Vagina (tissue), 2 donors: ENCODE measurements around the gene CALM3. TPM values are rescaled to one million over a fixed set of nuclear protein-coding genes. Genes with fewer than 3 reads are reported as not detected.

Source experiments
- DNase-seq, 2 donors: peaks; one replicate each; pipeline ENCODE4 v3.0.0-alpha.2; 2017; ENCODE audit errors: extremely low spot score in 2 of 2
- H3K27ac ChIP-seq: fragments of 200-600 bp; sonication (generic); one replicate; pipeline ENCODE4 v1.5.1; 2019
- H3K27me3 ChIP-seq: fragments of 200-600 bp; sonication (generic); one replicate; pipeline ENCODE4 v1.5.1; 2019
- H3K36me3 ChIP-seq, 2 donors: fragments of 200-600 bp; sonication (generic); one replicate each; pipeline ENCODE4 v1.5.1; 2017 to 2019
- H3K4me1 ChIP-seq: fragments of 200-600 bp; sonication (generic); one replicate; pipeline ENCODE4 v1.5.1; 2019
- H3K4me3 ChIP-seq, 2 donors: fragments of 200-600 bp; sonication (generic); 1 replicate in 1 of 2; 2 replicates in 1 of 2; pipeline ENCODE4 v1.5.1; 2016 to 2019
- H3K9me3 ChIP-seq: fragments of 200-600 bp; sonication (generic); one replicate; pipeline ENCODE4 v1.5.1; 2019
- CTCF ChIP-seq, 3 experiments: fragments of 450-650 bp in 2 of 3; fragments of 200-600 bp in 1 of 3; sonication (generic) in 1 of 3; IDR thresholded peaks; one replicate each; pipeline ENCODE4 v1.5.1; 2017 to 2019; ENCODE audit warnings: antibody characterized with exemption in 3 of 3, mild to moderate bottlenecking in 2 of 3, moderate library complexity in 2 of 3
- POLR2A ChIP-seq, 2 donors: fragments of 450-650 bp; IDR thresholded peaks; one replicate each; pipeline ENCODE4 v1.6.1; 2017; ENCODE audit warnings: antibody characterized with exemption in 2 of 2, mild to moderate bottlenecking in 2 of 2, moderate library complexity in 2 of 2
- POLR2AphosphoS5 ChIP-seq, 2 donors: sonication (generic); formaldehyde crosslinking; IDR thresholded peaks; one replicate each; pipeline ENCODE4 v1.9.0; 2017; ENCODE audit warnings: antibody characterized with exemption in 2 of 2, mild to moderate bottlenecking in 2 of 2, low read depth in 1 of 2; ENCODE audit not compliant: insufficient read depth in 1 of 2
- intact Hi-C: fragments of 100-400 bp; cut with DNase I; formaldehyde crosslinking; loops from one replicate; pipeline ENCODE4 v1.15.1; 2023
- total RNA-seq: library from RNA; depleted of rRNA; stranded (reverse); fragments of >200 nt; gene quantifications from one replicate; pipeline ENCODE4 v1.2.3, GENCODE V29; 2016

Gene CALM3
- total RNA-seq, 1 donor from 2014 or later: 105 TPM

GRCh38 chr19:46650445-46650844 lies 49.3 kb downstream of the CALM3 start:
- H3K4me3 ChIP-seq: no peak overlapping the region
- no peaks in the 10 kb centered on the region for H3K27me3 ChIP-seq
- H3K9me3 ChIP-seq: no peaks in the 10 kb centered on the region
- no peak for DNase-seq
- H3K27ac ChIP-seq: no peak overlapping the region
- TF ChIP-seq POLR2AphosphoS5 (IDR thresholded peaks at IDR 0.05; ENCODE audit: insufficient read depth in 1 of 2, low read depth in 1 of 2) (no peak), CTCF (IDR thresholded peaks at IDR 0.05) (no peak), POLR2A (IDR thresholded peaks at IDR 0.05) (no peak)
- no peaks in the 10 kb centered on the region for H3K36me3 ChIP-seq
- H3K4me1 ChIP-seq: no peaks in the 10 kb centered on the region
- intact Hi-C loops: no loop called here

- no peak for DNase-seq
- no peak overlapping the region for H3K4me3 ChIP-seq
- intact Hi-C loops: no loop called here
- TF ChIP-seq POLR2AphosphoS5 (IDR thresholded peaks at IDR 0.05; ENCODE audit: insufficient read depth in 1 of 2, low read depth in 1 of 2) (peak in 1 of 2 donors; percentile 40), POLR2A (IDR thresholded peaks at IDR 0.05) (no peak)
- H3K27ac ChIP-seq: peak overlapping the region; percentile 66
- no peaks in the 10 kb centered on the region for H3K9me3 ChIP-seq
- H3K4me1 ChIP-seq: peaks cover 15% of the 10 kb centered on the region
- no peaks in the 10 kb centered on the region for H3K36me3 ChIP-seq
- no peaks in the 10 kb centered on the region for H3K27me3 ChIP-seq
Observed at GRCh38 chr19:46654621-46655152, 53.6 kb downstream of the CALM3 start.

GRCh38 chr19:46656541-46656940 lies 55.4 kb downstream of the CALM3 start:
- H3K4me3 ChIP-seq: no peak overlapping the region
- no peak for DNase-seq
- intact Hi-C loops: no loop called here
- H3K4me1 ChIP-seq: peaks cover 27% of the 10 kb centered on the region
- H3K36me3 ChIP-seq: no peaks in the 10 kb centered on the region
- H3K27me3 ChIP-seq: no peaks in the 10 kb centered on the region
- H3K27ac ChIP-seq: no peak overlapping the region
- no peak for TF ChIP-seq POLR2A (IDR thresholded peaks at IDR 0.05)
- no peak for TF ChIP-seq CTCF (IDR thresholded peaks at IDR 0.05)
- TF ChIP-seq POLR2AphosphoS5 (IDR thresholded peaks at IDR 0.05; ENCODE audit: insufficient read depth in 1 of 2, low read depth in 1 of 2): no peak
- no peaks in the 10 kb centered on the region for H3K9me3 ChIP-seq

GRCh38 chr19:46659151-46660007 lies 58.2 kb downstream of the CALM3 start:
- intact Hi-C loops: loop anchor here (5.0 kb wide), 2 partner anchors 32 to 47 kb away; partner anchors contain the start of gene PTGIR
- H3K27me3 ChIP-seq: no peaks in the 10 kb centered on the region
- DNase-seq: no peak
- peak in 1 of 2 donors; percentile 27 for TF ChIP-seq POLR2AphosphoS5 (IDR thresholded peaks at IDR 0.05; ENCODE audit: insufficient read depth in 1 of 2, low read depth in 1 of 2)
- TF ChIP-seq CTCF (IDR thresholded peaks at IDR 0.05): no peak
- no peak for TF ChIP-seq POLR2A (IDR thresholded peaks at IDR 0.05)
- H3K4me1 ChIP-seq: peaks cover 38% of the 10 kb centered on the region
- peak overlapping the region; percentile 92 for H3K27ac ChIP-seq
- H3K4me3 ChIP-seq: peak overlapping the region; percentile 56 to 74
- no peaks in the 10 kb centered on the region for H3K36me3 ChIP-seq
- H3K9me3 ChIP-seq: no peaks in the 10 kb centered on the region

- Histone ChIP-seq H3K36me3 (no peaks in the 10 kb centered on the region), H3K9me3 (no peaks in the 10 kb centered on the region), H3K27ac (peak overlapping the region; percentile 92), H3K4me3 (peak overlapping the region; percentile 56 to 74), H3K27me3 (no peaks in the 10 kb centered on the region), H3K4me1 (peaks cover 38% of the 10 kb centered on the region)
- intact Hi-C loops: loop anchor here (5.0 kb wide), 2 partner anchors 33 to 48 kb away; partner anchors contain the start of gene PTGIR
- TF ChIP-seq POLR2AphosphoS5 (IDR thresholded peaks at IDR 0.05; ENCODE audit: insufficient read depth in 1 of 2, low read depth in 1 of 2) (peak in 1 of 2 donors; percentile 7), CTCF (IDR thresholded peaks at IDR 0.05) (no peak)
- peak in 1 of 2 donors; percentile 90 for DNase-seq
Observed at GRCh38 chr19:46660008-46660517, 58.9 kb downstream of the CALM3 start.

Other genes with a start within 250 kb of the CALM3 start
- gene CCDC8, start 187.8 kb upstream of the CALM3 start, total RNA-seq: 7.4 TPM
- gene PNMA8C, start 172.4 kb upstream of the CALM3 start, total RNA-seq: 0.25 TPM
- 1.5 TPM for gene PNMA8A, start 129.8 kb upstream of the CALM3 start, total RNA-seq
- gene PNMA8B, start 105.5 kb upstream of the CALM3 start, total RNA-seq: 2.7 TPM
- 10.8 TPM for gene PTGIR, start 23.8 kb downstream of the CALM3 start, total RNA-seq
- gene GNG8, start 34.9 kb downstream of the CALM3 start, total RNA-seq: not detected
- 13.8 TPM for gene DACT3, start 59.9 kb downstream of the CALM3 start, total RNA-seq
- gene PRKD2, start 115.8 kb downstream of the CALM3 start, total RNA-seq: 49.4 TPM
- 14.7 TPM for gene FKRP, start 144.7 kb downstream of the CALM3 start, total RNA-seq
- 85.0 TPM for gene STRN4, start 145.1 kb downstream of the CALM3 start, total RNA-seq
- 147 TPM for gene SLC1A5, start 187.3 kb downstream of the CALM3 start, total RNA-seq
- 75.9 TPM for gene AP2S1, start 249.5 kb downstream of the CALM3 start, total RNA-seq